ENCODE results near the gene CYTH4.

The CYTH4 gene

DNA sequence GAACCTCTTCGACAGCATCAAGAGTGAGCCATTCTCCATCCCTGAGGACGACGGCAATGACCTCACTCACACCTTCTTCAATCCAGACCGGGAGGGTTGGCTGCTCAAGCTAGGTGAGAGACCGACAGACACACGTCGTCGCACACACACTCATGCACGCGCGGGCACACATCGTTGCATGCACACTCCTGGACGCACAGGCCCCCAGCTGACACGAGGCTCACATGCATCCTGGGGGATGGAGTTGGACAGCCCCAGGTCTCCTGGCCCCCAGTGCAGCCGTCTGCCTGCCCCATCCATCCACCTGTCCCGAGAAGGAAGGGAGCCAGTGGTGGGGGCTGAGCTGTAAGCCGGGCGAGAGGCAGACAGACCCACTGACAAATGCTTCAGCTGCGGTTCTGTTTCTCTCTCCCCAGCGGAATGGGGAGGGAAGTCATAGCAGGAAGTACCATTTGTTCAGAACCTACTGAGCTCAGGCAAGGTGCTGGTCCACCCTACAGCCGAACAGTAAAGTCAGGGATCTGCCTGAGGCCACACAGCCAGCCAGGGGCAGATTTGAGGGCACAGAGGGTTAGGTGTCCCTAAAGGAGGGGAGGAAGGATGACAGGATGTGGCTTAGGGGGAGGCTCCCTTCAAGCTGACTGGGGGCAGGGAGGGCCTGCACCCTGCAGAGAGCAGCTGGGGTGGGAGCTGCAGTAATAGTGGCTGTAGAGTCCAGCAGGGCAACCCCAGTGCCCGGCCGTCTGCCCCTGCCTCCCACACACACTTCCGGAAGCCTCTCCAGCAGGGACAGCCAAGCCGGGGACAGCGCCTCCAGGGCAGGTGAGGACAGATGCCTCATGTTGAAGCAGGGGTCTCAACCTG, 27.1 kb downstream of the CYTH4 start:
- peak; percentile 73 for DNase-seq (ENCODE audit: low spot score)
- TF ChIP-seq, protein P1, sequence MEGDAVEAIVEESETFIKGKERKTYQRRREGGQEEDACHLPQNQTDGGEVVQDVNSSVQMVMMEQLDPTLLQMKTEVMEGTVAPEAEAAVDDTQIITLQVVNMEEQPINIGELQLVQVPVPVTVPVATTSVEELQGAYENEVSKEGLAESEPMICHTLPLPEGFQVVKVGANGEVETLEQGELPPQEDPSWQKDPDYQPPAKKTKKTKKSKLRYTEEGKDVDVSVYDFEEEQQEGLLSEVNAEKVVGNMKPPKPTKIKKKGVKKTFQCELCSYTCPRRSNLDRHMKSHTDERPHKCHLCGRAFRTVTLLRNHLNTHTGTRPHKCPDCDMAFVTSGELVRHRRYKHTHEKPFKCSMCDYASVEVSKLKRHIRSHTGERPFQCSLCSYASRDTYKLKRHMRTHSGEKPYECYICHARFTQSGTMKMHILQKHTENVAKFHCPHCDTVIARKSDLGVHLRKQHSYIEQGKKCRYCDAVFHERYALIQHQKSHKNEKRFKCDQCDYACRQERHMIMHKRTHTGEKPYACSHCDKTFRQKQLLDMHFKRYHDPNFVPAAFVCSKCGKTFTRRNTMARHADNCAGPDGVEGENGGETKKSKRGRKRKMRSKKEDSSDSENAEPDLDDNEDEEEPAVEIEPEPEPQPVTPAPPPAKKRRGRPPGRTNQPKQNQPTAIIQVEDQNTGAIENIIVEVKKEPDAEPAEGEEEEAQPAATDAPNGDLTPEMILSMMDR (IDR thresholded peaks at IDR 0.05; ENCODE audit: extremely low read depth, missing control alignments): no peak

DNA sequence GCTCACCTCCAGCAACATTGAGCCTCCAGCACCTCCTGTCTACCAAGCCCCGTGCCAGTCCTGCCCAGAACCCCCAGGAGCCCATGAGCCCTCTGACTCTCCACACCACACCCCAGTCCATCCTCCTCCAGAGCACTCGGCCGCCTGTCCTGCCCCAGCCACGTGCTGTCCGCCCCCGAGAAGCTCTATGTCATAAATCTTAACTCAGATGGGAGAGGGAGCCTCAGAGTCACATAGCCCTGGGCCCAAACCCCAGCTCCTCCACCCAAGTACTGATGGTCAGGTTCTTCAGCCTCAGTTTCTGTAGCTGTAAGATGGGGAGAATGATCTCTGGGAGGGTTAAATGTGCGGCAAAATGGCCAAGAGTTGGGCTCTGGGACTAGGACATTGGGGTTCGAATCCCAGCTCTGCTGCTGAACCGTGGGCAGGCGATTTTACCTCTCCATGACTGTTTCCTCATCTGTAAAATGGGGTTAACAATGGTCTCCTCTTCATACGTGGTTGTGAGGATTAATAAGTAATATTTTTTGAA, 27.8 kb downstream of the CYTH4 start:
- DNase-seq (ENCODE audit: low spot score): no peak
- TF ChIP-seq, protein P1 (IDR thresholded peaks at IDR 0.05; ENCODE audit: extremely low read depth, missing control alignments): no peak

DNA sequence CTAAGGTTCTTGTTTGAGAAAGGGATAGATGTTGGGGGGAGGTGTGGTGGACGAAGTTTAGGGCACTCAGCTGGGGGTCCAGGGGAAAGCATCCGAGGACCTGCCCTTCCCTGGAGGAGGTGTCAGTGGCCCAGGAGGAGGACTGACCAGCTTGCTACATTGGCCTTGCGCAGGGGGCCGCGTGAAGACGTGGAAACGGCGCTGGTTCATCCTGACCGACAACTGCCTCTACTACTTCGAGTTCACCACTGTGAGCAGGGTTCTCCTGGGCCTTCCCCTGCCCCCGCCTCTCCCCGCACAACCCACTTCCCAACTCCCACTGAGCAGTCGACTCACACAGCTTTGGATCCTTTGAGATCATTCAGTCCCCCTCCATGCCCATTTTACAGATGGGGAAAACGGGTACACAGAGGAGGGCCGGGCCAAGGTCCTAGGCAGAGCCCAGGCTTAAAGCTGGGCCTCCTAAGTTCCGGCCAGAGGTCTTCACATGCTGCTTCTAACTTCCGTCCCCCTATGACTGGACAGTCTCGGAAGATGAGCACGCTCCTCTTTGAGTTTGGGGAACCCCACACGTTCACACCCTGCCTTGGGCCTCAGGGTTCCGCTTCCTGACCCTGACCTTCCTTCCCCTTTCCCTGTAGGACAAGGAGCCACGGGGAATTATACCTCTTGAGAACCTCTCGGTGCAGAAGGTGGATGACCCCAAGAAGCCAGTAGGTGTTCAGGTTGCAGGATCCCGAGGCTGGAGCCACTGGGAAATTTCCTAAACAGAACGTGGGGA, 28.7 kb downstream of the CYTH4 start:
- TF ChIP-seq, protein P1 (IDR thresholded peaks at IDR 0.05; ENCODE audit: extremely low read depth, missing control alignments): no peak
- DNase-seq (ENCODE audit: low spot score): peak; percentile 55

DNA sequence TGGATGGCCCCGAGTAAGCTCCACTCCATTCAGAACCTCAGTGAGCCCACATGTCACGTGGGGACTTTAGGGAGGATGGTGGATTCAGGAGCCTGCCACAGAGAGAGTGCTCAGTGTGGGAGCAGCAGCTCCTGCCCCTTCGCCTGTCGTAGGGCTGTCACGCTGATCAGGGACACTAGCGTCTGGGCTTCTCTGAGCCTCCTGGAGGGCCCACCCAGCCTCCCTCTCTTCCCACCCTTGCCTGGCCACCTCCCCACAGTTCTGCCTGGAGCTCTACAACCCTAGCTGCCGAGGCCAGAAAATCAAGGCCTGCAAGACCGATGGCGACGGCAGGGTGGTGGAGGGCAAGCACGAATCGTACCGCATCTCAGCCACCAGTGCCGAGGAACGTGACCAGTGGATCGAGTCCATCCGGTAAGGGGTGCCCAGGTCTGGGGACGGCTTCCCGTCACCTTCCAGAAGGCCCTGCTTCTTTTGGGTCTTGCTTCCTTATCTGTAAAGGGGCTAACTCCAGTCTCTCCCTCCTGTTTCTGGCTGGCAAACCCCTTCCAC, 29.5 kb downstream of the CYTH4 start:
- TF ChIP-seq, protein P1 (IDR thresholded peaks at IDR 0.05; ENCODE audit: extremely low read depth, missing control alignments): no peak
- DNase-seq (ENCODE audit: low spot score): no peak

DNA sequence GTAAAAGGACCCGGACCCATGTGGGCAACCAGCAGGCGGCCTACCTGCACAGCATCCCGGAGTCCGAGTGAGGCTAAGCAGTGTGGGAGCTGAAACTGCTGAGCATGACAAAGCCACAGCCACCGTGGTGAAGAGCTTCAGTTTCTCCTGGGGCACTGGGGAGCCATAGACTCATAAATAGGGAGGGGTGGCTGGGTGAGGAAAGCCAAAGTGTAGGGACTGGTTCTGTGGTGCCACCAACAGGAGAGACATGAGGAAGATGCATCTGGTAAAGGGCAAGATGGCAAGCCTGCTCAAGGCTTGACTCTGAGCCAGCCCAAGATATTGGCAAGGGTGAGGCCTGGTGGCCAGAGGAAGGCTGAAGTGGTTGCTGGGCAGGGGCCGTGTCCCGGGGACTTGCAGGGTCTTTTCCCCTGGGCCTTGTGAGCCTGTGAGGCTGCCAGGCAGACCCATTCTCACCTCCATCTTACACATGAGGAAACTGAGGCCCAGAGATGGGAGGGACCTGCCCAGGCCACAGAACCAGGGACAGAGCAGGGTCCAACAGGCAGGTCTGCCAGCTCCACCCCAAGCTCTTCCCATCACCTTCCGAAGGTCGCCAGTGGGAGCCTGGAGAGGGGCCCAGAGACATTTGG, 30.4 kb downstream of the CYTH4 start:
- TF ChIP-seq, protein P1 (IDR thresholded peaks at IDR 0.05; ENCODE audit: extremely low read depth, missing control alignments): no peak
- no peak for DNase-seq (ENCODE audit: low spot score)

DNA sequence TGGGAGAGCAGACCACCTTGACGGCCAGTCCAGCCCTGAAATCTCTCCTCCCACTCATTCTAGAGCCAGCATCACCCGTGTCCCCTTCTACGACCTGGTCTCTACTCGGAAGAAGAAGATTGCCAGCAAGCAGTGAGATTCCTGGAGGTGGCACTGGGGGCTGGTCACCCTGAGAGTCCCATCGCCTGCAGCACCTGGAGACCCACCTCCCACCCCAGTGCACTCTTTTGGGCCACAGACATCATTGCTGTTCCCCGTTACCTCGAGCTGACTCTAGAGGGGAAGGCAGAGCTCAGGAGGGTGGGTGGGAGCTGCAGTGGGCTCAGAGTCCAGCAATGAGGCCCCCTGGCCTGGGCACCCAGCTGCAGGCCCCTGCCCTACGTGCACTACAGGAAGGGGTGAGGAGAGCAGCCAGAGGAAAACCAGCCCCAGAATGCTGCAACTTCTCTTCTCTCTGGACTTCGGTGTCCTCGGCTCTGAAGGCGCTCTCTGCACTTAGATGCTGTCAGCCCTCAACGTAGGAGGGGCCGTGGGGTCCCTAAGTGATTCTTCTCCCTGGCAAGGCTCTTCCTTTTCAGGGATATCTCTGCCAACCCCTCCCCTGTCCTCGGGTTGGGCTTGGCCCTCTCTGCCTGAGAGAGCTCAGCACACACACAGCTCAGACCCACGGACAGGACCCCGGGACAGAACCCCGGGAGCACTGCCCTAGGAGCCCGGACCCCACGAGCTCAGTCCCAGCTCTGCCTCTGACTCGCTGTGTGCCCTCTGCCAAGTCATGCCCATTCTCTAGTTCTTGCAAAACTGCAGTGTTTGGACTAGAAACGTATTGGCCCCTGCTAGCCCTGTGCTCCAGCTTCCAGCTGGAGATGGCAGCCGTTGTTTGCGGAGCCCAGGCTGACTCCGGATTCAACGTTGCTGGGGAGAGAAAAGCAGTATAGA, 31.3 kb downstream of the CYTH4 start:
- DNase-seq (ENCODE audit: low spot score): no peak
- TF ChIP-seq, protein P1 (IDR thresholded peaks at IDR 0.05; ENCODE audit: extremely low read depth, missing control alignments): no peak
